SH-SY5Y (cell line): ENCODE data around the gene BRD3OS.

Experiments used
- GATA2 ChIP-seq: IDR thresholded peaks from 2 replicates; pipeline ENCODE4 v1.6.1; 2011; ENCODE audit warnings: mild to moderate bottlenecking, low read depth, low read length
- GATA3 ChIP-seq: IDR thresholded peaks from 2 replicates; pipeline ENCODE4 v1.6.1; 2011; ENCODE audit warnings: low read depth, mild to moderate bottlenecking, low read length, moderate library complexity

GRCh38 chr9:134032456-134033222 lies 7.4 kb downstream of the BRD3OS start:
- TF ChIP-seq GATA2 (no peak), GATA3 (no peak)
